Prostate gland (tissue), 2 donors: ENCODE measurements around the gene OSBPL7.

Experiments used
- POLR2AphosphoS5 ChIP-seq: sonication (generic); formaldehyde crosslinking; IDR thresholded peaks from one replicate; pipeline ENCODE4 v1.6.1; 2017; ENCODE audit warnings: antibody characterized with exemption
- TF ChIP-seq, protein P1 (sequence below), 4 experiments: fragments of 200-600 bp in 2 of 4; fragments of 450-650 bp in 2 of 4; sonication (generic) in 2 of 4; IDR thresholded peaks; 1 replicate in 3 of 4; 2 replicates in 1 of 4; pipeline ENCODE4 v1.5.1; 2016 to 2019; ENCODE audit warnings: antibody characterized with exemption in 4 of 4, mild to moderate bottlenecking in 2 of 4, moderate library complexity in 2 of 4

DNA sequence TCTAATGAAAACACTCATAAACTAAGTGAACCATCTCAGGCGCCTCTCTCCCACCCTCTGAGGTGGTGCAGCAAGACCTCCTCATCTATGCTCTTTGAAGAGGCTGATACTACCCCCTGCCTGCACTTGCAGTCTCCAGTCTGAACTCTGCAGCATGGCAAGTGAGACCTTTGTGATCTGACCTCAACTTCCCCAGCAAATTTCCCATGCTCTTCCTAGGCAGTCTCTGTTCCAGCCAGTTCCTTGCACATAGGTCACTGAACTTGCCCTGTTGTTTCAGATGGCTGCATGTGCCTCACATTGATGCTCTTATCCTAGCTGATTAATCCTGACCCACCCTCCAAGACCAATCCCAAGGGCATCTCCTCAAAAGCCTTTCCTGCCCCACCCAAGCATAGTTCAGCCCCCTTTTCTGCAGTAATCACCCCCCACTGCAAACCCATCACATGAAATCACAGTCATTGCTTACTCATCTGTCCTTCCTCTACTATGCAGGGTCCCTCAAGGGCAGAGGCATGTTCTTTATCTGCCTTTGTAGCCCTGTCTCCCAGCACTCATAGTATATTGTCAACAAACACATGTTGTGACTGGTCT, 46.5 kb downstream of the OSBPL7 start:
- TF ChIP-seq, protein P1, sequence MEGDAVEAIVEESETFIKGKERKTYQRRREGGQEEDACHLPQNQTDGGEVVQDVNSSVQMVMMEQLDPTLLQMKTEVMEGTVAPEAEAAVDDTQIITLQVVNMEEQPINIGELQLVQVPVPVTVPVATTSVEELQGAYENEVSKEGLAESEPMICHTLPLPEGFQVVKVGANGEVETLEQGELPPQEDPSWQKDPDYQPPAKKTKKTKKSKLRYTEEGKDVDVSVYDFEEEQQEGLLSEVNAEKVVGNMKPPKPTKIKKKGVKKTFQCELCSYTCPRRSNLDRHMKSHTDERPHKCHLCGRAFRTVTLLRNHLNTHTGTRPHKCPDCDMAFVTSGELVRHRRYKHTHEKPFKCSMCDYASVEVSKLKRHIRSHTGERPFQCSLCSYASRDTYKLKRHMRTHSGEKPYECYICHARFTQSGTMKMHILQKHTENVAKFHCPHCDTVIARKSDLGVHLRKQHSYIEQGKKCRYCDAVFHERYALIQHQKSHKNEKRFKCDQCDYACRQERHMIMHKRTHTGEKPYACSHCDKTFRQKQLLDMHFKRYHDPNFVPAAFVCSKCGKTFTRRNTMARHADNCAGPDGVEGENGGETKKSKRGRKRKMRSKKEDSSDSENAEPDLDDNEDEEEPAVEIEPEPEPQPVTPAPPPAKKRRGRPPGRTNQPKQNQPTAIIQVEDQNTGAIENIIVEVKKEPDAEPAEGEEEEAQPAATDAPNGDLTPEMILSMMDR (IDR thresholded peaks at IDR 0.05) = no peak
- TF ChIP-seq POLR2AphosphoS5 = no peak
